HL-60 (cell line): Measurements from ENCODE around the gene ABCA9.

Source experiments
- DNase-seq, 2 experiments: peaks; one replicate each; pipeline ENCODE4 v3.0.0-alpha.2; 2010 to 2020; ENCODE audit warnings: low read depth in 1 of 2, low spot score in 1 of 2
- H3K27ac ChIP-seq: fragments of 250-450 bp; sonication (Bioruptor Pico); replicated peaks from 2 replicates; pipeline ENCODE4 v1.5.1; 2020; ENCODE audit warnings: mild to moderate bottlenecking, moderate library complexity
- H3K27me3 ChIP-seq: fragments of 250-450 bp; sonication (Bioruptor Pico); 2 replicates; pipeline ENCODE4 v1.5.1; 2021; ENCODE audit warnings: mild to moderate bottlenecking, moderate library complexity; ENCODE audit not compliant: insufficient read depth, poor library complexity, severe bottlenecking
- H3K4me3 ChIP-seq: replicated peaks from 2 replicates; pipeline ENCODE4 v1.5.1; 2011; ENCODE audit warnings: mild to moderate bottlenecking, control low read depth, low read length; ENCODE audit not compliant: insufficient read depth
- CTCF ChIP-seq: IDR thresholded peaks from one replicate; pipeline ENCODE4 v1.5.1; 2011; ENCODE audit warnings: low read length, control low read depth, inconsistent platforms; ENCODE audit not compliant: insufficient read depth
- GABPA ChIP-seq: IDR thresholded peaks from 2 replicates; pipeline ENCODE4 v1.6.1; 2012; ENCODE audit warnings: low read depth
- POLR2AphosphoS5 ChIP-seq: IDR thresholded peaks from 2 replicates; pipeline ENCODE4 v1.6.1; 2012; ENCODE audit warnings: low read depth
- REST ChIP-seq: IDR thresholded peaks from 2 replicates; pipeline ENCODE4 v1.6.1; 2012; ENCODE audit warnings: low read depth; ENCODE audit not compliant: insufficient replicate concordance
- SPI1 ChIP-seq: IDR thresholded peaks from 2 replicates; pipeline ENCODE4 v1.6.1; 2012; ENCODE audit warnings: low read depth, mild to moderate bottlenecking, borderline replicate concordance

The ABCA9 gene

GRCh38 chr17:69018022-69018615, 42.6 kb downstream of the ABCA9 start:
- no peak overlapping the region for H3K27ac ChIP-seq
- DNase-seq: no peak
- H3K27me3 ChIP-seq: no peaks in the 10 kb centered on the region
- H3K4me3 ChIP-seq: no peak overlapping the region
- TF ChIP-seq SPI1 (no peak), POLR2AphosphoS5 (no peak), GABPA (no peak), REST (no peak), CTCF (no peak)

GRCh38 chr17:69015631-69016030, 45.1 kb downstream of the ABCA9 start:
- DNase-seq: no peak
- TF ChIP-seq POLR2AphosphoS5 (no peak), SPI1 (no peak), GABPA (no peak), CTCF (no peak), REST (no peak)
- no peak overlapping the region for H3K27ac ChIP-seq
- no peaks in the 10 kb centered on the region for H3K27me3 ChIP-seq
- no peak overlapping the region for H3K4me3 ChIP-seq

- TF ChIP-seq CTCF (no peak), POLR2AphosphoS5 (no peak), SPI1 (no peak), REST (no peak), GABPA (no peak)
- no peak for DNase-seq
- no peak overlapping the region for H3K4me3 ChIP-seq
- H3K27me3 ChIP-seq: no peaks in the 10 kb centered on the region
- H3K27ac ChIP-seq: no peak overlapping the region
Measured at GRCh38 chr17:69012895-69013805, 47.6 kb downstream of the ABCA9 start.
